SK-N-SH treated with all-trans-retinoic acid at 6 μM for 48 hours (cell line): Measurements from ENCODE around the gene CLK2.

Source experiments
- ATAC-seq: fragments of 200-7000 bp; cut with Tn5 transposase; 3 replicates; pipeline ENCODE4 v1.9.1; 2020; ENCODE audit warnings: mild to moderate bottlenecking, moderate library complexity
- ARNTL ChIP-seq: fragments of 450-650 bp; formaldehyde crosslinking; IDR thresholded peaks from 2 replicates; pipeline ENCODE4 v1.5.0; 2020; ENCODE audit warnings: low read depth, mild to moderate bottlenecking, moderate library complexity, borderline replicate concordance
- BACH2 ChIP-seq: fragments of 250-450 bp; sonication (Bioruptor Pico); IDR thresholded peaks from 2 replicates; pipeline ENCODE4 v1.9.0; 2021; ENCODE audit warnings: mild to moderate bottlenecking, borderline replicate concordance
- CREB5 ChIP-seq: fragments of 250-450 bp; sonication (Bioruptor Pico); IDR thresholded peaks from 2 replicates; pipeline ENCODE4 v1.5.1; 2020; ENCODE audit warnings: low read depth, mild to moderate bottlenecking, moderate library complexity
- CSDC2 ChIP-seq: fragments of 250-450 bp; sonication (Bioruptor Pico); IDR thresholded peaks from 2 replicates; pipeline ENCODE4 v1.5.0; 2020; ENCODE audit warnings: mild to moderate bottlenecking, moderate library complexity
- ESRRG ChIP-seq: fragments of 250-450 bp; sonication (Bioruptor Pico); IDR thresholded peaks from 2 replicates; pipeline ENCODE4 v1.6.1; 2021; ENCODE audit warnings: mild to moderate bottlenecking
- GLIS3 ChIP-seq: fragments of 250-450 bp; sonication (Bioruptor Pico); IDR thresholded peaks from 2 replicates; pipeline ENCODE4 v1.5.0; 2020; ENCODE audit warnings: mild to moderate bottlenecking, moderate library complexity
- ISL1 ChIP-seq: fragments of 250-450 bp; sonication (Bioruptor Pico); IDR thresholded peaks from 2 replicates; pipeline ENCODE4 v2.1.2; 2022; ENCODE audit warnings: mild to moderate bottlenecking, moderate library complexity
- OSR1 ChIP-seq: fragments of 250-450 bp; sonication (Bioruptor Pico); IDR thresholded peaks from 2 replicates; pipeline ENCODE4 v1.8.0; 2022; ENCODE audit warnings: moderate library complexity, mild to moderate bottlenecking, inconsistent platforms
- PPARA ChIP-seq: fragments of 250-450 bp; sonication (Bioruptor Pico); IDR thresholded peaks from 2 replicates; pipeline ENCODE4 v1.5.0; 2020; ENCODE audit warnings: mild to moderate bottlenecking, borderline replicate concordance
- RARB ChIP-seq: fragments of 250-450 bp; sonication (Bioruptor Pico); IDR thresholded peaks from 2 replicates; pipeline ENCODE4 v1.8.0; 2021; ENCODE audit warnings: mild to moderate bottlenecking, moderate library complexity
- SNAI2 ChIP-seq: fragments of 250-450 bp; sonication (Bioruptor Pico); IDR thresholded peaks from 2 replicates; pipeline ENCODE4 v1.5.0; 2020; ENCODE audit warnings: mild to moderate bottlenecking, moderate library complexity
- TCF4 ChIP-seq: fragments of 250-450 bp; sonication (Bioruptor Pico); IDR thresholded peaks from 2 replicates; pipeline ENCODE4 v1.8.0; 2021; ENCODE audit warnings: mild to moderate bottlenecking, moderate library complexity, borderline replicate concordance
- TOX ChIP-seq: fragments of 250-450 bp; sonication (Bioruptor Pico); IDR thresholded peaks from 2 replicates; pipeline ENCODE4 v1.8.0; 2021; ENCODE audit warnings: mild to moderate bottlenecking, moderate library complexity, borderline replicate concordance
- ZC3H10 ChIP-seq: fragments of 250-450 bp; sonication (Bioruptor Pico); IDR thresholded peaks from 2 replicates; pipeline ENCODE4 v1.5.1; 2021; ENCODE audit warnings: mild to moderate bottlenecking, moderate library complexity
- ZFP3 ChIP-seq: fragments of 250-450 bp; sonication (Bioruptor Pico); IDR thresholded peaks from 2 replicates; pipeline ENCODE4 v1.5.0; 2020; ENCODE audit warnings: mild to moderate bottlenecking, moderate library complexity
- ZFP30 ChIP-seq: fragments of 450-650 bp; formaldehyde crosslinking; IDR thresholded peaks from 2 replicates; pipeline ENCODE4 v1.5.0; 2022; ENCODE audit warnings: mild to moderate bottlenecking, moderate library complexity
- ZNF565 ChIP-seq: fragments of 450-650 bp; formaldehyde crosslinking; conservative IDR thresholded peaks from 2 replicates; pipeline ENCODE4 v1.5.0; 2020; ENCODE audit warnings: low read depth, mild to moderate bottlenecking, moderate library complexity
- ZNF70 ChIP-seq: fragments of 450-650 bp; formaldehyde crosslinking; IDR thresholded peaks from 2 replicates; pipeline ENCODE4 v1.5.0; 2020; ENCODE audit warnings: mild to moderate bottlenecking, moderate library complexity
- TF ChIP-seq, protein P1 (sequence below): fragments of 250-450 bp; sonication (Bioruptor Pico); IDR thresholded peaks from 2 replicates; pipeline ENCODE4 v1.8.0; 2021; ENCODE audit warnings: low read depth, mild to moderate bottlenecking, moderate library complexity, borderline replicate concordance
- TF ChIP-seq, protein P2 (sequence below): fragments of 250-450 bp; sonication (Bioruptor Pico); IDR thresholded peaks from 2 replicates; pipeline ENCODE4 v1.5.1; 2021; ENCODE audit warnings: mild to moderate bottlenecking, moderate library complexity
- TF ChIP-seq, protein P3 (sequence below): fragments of 250-450 bp; sonication (Bioruptor Pico); IDR thresholded peaks from 2 replicates; pipeline ENCODE4 v1.5.0; 2020; ENCODE audit warnings: mild to moderate bottlenecking, moderate library complexity

CLK2 gene

DNA sequence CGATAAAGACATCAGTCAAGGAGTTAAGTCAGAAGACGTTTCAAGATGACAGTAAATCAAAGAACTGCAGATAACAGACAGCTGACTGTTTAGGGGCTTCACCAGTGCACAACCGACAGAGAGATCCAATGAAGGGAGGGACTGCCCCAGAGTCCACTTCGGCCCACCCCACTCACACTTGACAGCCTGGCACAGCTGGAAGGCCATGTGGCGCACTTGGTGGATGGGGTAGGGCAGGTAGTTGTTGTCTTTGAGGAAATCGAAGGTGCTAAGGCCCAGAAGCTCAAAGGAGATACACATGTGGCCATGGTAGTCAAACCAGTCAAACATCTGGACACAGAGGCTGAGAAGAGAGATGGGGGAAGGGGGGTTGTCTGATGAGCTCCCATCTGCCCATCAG is 6.8 kb downstream of the CLK2 start:
- TF ChIP-seq ZFP3 (CRISPR knock-in tag) = no peak
- TF ChIP-seq ESRRG (CRISPR knock-in tag) = no peak
- TF ChIP-seq ZNF70 (CRISPR knock-in tag) = no peak
- TF ChIP-seq GLIS3 (CRISPR knock-in tag) = no peak
- no peak for TF ChIP-seq BACH2 (CRISPR knock-in tag)
- no peak for TF ChIP-seq RARB (CRISPR knock-in tag)
- ATAC-seq = no peak

DNA sequence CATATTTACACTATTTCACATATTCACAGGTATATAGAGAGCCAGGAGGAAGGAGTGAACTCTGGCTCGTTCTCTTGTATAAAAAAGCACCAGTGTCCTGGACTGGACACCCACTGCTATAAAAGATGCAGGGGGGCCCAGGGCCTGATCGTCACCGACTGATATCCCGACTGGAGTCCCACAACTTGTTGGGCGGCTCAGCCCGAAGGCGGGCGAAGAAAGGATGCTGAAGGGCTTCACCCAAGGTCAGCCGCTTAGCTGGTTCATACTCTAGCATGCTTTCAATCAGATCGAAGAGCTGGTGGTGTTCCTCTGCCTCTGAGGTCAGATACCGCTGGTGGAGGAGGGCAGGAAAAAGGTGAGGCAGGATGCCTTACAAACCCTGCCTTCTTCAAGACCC is 10.2 kb downstream of the CLK2 start:
- no peak for ATAC-seq
- TF ChIP-seq TCF4 (CRISPR knock-in tag) (no peak), GLIS3 (CRISPR knock-in tag) (no peak), TOX (CRISPR knock-in tag) (no peak), ZNF70 (CRISPR knock-in tag) (no peak), CSDC2 (CRISPR knock-in tag) (no peak), SNAI2 (CRISPR knock-in tag) (no peak), ISL1 (CRISPR knock-in tag) (no peak), CREB5 (no peak)
- TF ChIP-seq, protein P1, sequence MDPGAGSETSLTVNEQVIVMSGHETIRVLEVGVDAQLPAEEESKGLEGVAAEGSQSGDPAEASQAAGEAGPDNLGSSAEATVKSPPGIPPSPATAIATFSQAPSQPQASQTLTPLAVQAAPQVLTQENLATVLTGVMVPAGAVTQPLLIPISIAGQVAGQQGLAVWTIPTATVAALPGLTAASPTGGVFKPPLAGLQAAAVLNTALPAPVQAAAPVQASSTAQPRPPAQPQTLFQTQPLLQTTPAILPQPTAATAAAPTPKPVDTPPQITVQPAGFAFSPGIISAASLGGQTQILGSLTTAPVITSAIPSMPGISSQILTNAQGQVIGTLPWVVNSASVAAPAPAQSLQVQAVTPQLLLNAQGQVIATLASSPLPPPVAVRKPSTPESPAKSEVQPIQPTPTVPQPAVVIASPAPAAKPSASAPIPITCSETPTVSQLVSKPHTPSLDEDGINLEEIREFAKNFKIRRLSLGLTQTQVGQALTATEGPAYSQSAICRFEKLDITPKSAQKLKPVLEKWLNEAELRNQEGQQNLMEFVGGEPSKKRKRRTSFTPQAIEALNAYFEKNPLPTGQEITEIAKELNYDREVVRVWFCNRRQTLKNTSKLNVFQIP = no peak
- TF ChIP-seq, protein P2, sequence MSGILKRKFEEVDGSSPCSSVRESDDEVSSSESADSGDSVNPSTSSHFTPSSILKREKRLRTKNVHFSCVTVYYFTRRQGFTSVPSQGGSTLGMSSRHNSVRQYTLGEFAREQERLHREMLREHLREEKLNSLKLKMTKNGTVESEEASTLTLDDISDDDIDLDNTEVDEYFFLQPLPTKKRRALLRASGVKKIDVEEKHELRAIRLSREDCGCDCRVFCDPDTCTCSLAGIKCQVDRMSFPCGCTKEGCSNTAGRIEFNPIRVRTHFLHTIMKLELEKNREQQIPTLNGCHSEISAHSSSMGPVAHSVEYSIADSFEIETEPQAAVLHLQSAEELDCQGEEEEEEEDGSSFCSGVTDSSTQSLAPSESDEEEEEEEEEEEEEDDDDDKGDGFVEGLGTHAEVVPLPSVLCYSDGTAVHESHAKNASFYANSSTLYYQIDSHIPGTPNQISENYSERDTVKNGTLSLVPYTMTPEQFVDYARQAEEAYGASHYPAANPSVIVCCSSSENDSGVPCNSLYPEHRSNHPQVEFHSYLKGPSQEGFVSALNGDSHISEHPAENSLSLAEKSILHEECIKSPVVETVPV (CRISPR knock-in tag) = no peak
- TF ChIP-seq, protein P3, sequence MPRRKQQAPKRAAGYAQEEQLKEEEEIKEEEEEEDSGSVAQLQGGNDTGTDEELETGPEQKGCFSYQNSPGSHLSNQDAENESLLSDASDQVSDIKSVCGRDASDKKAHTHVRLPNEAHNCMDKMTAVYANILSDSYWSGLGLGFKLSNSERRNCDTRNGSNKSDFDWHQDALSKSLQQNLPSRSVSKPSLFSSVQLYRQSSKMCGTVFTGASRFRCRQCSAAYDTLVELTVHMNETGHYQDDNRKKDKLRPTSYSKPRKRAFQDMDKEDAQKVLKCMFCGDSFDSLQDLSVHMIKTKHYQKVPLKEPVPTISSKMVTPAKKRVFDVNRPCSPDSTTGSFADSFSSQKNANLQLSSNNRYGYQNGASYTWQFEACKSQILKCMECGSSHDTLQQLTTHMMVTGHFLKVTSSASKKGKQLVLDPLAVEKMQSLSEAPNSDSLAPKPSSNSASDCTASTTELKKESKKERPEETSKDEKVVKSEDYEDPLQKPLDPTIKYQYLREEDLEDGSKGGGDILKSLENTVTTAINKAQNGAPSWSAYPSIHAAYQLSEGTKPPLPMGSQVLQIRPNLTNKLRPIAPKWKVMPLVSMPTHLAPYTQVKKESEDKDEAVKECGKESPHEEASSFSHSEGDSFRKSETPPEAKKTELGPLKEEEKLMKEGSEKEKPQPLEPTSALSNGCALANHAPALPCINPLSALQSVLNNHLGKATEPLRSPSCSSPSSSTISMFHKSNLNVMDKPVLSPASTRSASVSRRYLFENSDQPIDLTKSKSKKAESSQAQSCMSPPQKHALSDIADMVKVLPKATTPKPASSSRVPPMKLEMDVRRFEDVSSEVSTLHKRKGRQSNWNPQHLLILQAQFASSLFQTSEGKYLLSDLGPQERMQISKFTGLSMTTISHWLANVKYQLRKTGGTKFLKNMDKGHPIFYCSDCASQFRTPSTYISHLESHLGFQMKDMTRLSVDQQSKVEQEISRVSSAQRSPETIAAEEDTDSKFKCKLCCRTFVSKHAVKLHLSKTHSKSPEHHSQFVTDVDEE (CRISPR knock-in tag) = no peak

GRCh38 chr1:155261852-155262673 is 11.2 kb downstream of the CLK2 start, which contains the start of gene SCAMP3:
Gene SCAMP3 (minus strand): TSS chr1:155262360. CDS start chr1:155262151, 209 bp downstream.
- peak; percentile 96 for ATAC-seq
- TF ChIP-seq PPARA (CRISPR knock-in tag) (no peak), CREB5 (no peak), ZNF565 (CRISPR knock-in tag) (no peak), RARB (CRISPR knock-in tag) (peak; percentile 71; the same call in 1 of the 2 replicates), ZFP30 (CRISPR knock-in tag) (no peak; the same call in 1 of the 2 replicates), ZC3H10 (peak; percentile 78), TOX (CRISPR knock-in tag) (peak; percentile 73), ESRRG (CRISPR knock-in tag) (peak; percentile 71), ARNTL (CRISPR knock-in tag) (no peak), OSR1 (CRISPR knock-in tag) (no peak), SNAI2 (CRISPR knock-in tag) (no peak), GLIS3 (CRISPR knock-in tag) (peak; percentile 59), ZFP3 (CRISPR knock-in tag) (no peak)
- TF ChIP-seq, protein P2 (CRISPR knock-in tag) = peak; percentile 34; the same call in 1 of the 2 replicates
- TF ChIP-seq, protein P3 (CRISPR knock-in tag) = no peak
- TF ChIP-seq, protein P1 = peak; percentile 45; the same call in 1 of the 2 replicates
